Smooth muscle cell (in vitro differentiated cells): Measurements from ENCODE around the gene UCK2. TPM values are rescaled to one million over a fixed set of nuclear protein-coding genes. Genes with fewer than 3 reads are reported as not detected.

Experiments
- DNase-seq: peaks from one replicate; lab custom pipeline; 2025; ENCODE audit not compliant: unreplicated experiment; lab: John Stamatoyannopoulos, UW
- H2AFZ ChIP-seq: fragments of 200-600 bp; sonication (generic); 2 replicates; pipeline ENCODE4 v1.6.0; 2016; ENCODE audit warnings: antibody characterized with exemption, low read depth, mild to moderate bottlenecking
- H3F3A ChIP-seq: fragments of 200-600 bp; sonication (generic); 2 replicates; pipeline ENCODE4 v1.6.0; 2017; ENCODE audit warnings: antibody characterized with exemption, low read depth
- H3K27ac ChIP-seq: fragments of 200-600 bp; sonication (generic); 2 replicates; pipeline ENCODE4 v1.5.1; 2016; ENCODE audit warnings: low read depth, mild to moderate bottlenecking
- H3K27me3 ChIP-seq: fragments of 200-600 bp; sonication (generic); 2 replicates; pipeline ENCODE4 v1.6.1; 2016; ENCODE audit warnings: low read depth, mild to moderate bottlenecking
- H3K36me3 ChIP-seq: fragments of 200-600 bp; sonication (generic); 2 replicates; pipeline ENCODE4 v1.5.1; 2016; ENCODE audit warnings: low read depth
- H3K4me1 ChIP-seq: fragments of 200-600 bp; sonication (generic); 2 replicates; pipeline ENCODE4 v1.5.1; 2016; ENCODE audit warnings: low read depth
- H3K4me2 ChIP-seq: fragments of 200-600 bp; sonication (generic); 2 replicates; pipeline ENCODE4 v1.6.0; 2016; ENCODE audit warnings: mild to moderate bottlenecking
- H3K4me3 ChIP-seq: fragments of 200-600 bp; sonication (generic); 2 replicates; pipeline ENCODE4 v1.5.1; 2016; ENCODE audit warnings: mild to moderate bottlenecking
- H3K79me2 ChIP-seq: fragments of 200-600 bp; sonication (generic); 2 replicates; pipeline ENCODE4 v1.6.0; 2016; ENCODE audit warnings: low read depth, mild to moderate bottlenecking
- H3K9ac ChIP-seq: fragments of 200-600 bp; sonication (generic); 2 replicates; pipeline ENCODE4 v1.6.0; 2016; ENCODE audit warnings: low read depth
- H3K9me3 ChIP-seq: fragments of 200-600 bp; sonication (generic); replicated peaks from 2 replicates; pipeline ENCODE4 v1.5.1; 2016; ENCODE audit warnings: low read depth
- H4K20me1 ChIP-seq: fragments of 200-600 bp; sonication (generic); 2 replicates; pipeline ENCODE4 v1.6.0; 2016; ENCODE audit warnings: low read depth
- WGBS: methylation state at CpG from one replicate; pipeline ENCODE4 v1.1.7; 2016; ENCODE audit warnings: low lambda C conversion rate; 5-methylcytosine and 5-hydroxymethylcytosine counted together
- polyA plus RNA-seq: library from polyadenylated mRNA; unstranded; fragments of >200 nt; fragmentation: Nextera tagmentation; extraction: Ambion mirVana; gene quantifications from 2 replicates; pipeline ENCODE4 v1.2.1, GENCODE V29; 2016
- total RNA-seq: library from RNA; depleted of rRNA; stranded (reverse); fragments of >200 nt; gene quantifications from 2 replicates; pipeline ENCODE4 v1.2.3, GENCODE V29; 2014
- TF ChIP-seq, protein P1 (sequence below): fragments of 200-600 bp; sonication (generic); IDR thresholded peaks from 2 replicates; pipeline ENCODE4 v1.5.1; 2017; ENCODE audit warnings: borderline replicate concordance, mild to moderate bottlenecking, antibody characterized with exemption; ENCODE audit not compliant: insufficient read depth, poor library complexity, severe bottlenecking

UCK2 gene
- total and polyA plus RNA-seq, 2 experiments from 2014 or later, result 32.6 to 39.5 TPM

- Histone ChIP-seq H3K4me1 (peaks cover 22% of the 10 kb centered on the region), H3F3A (peaks cover 4% of the 10 kb centered on the region), H2AFZ (no peak overlapping the region), H3K79me2 (peaks cover 90% of the 10 kb centered on the region), H3K4me2 (no peak overlapping the region), H3K9ac (no peak overlapping the region), H3K4me3 (no peak overlapping the region), H3K27me3 (no peaks in the 10 kb centered on the region), H3K9me3 (no peaks in the 10 kb centered on the region), H4K20me1 (peaks cover 44% of the 10 kb centered on the region), H3K27ac (no peak overlapping the region), H3K36me3 (no peaks in the 10 kb centered on the region)
- TF ChIP-seq, protein P1, sequence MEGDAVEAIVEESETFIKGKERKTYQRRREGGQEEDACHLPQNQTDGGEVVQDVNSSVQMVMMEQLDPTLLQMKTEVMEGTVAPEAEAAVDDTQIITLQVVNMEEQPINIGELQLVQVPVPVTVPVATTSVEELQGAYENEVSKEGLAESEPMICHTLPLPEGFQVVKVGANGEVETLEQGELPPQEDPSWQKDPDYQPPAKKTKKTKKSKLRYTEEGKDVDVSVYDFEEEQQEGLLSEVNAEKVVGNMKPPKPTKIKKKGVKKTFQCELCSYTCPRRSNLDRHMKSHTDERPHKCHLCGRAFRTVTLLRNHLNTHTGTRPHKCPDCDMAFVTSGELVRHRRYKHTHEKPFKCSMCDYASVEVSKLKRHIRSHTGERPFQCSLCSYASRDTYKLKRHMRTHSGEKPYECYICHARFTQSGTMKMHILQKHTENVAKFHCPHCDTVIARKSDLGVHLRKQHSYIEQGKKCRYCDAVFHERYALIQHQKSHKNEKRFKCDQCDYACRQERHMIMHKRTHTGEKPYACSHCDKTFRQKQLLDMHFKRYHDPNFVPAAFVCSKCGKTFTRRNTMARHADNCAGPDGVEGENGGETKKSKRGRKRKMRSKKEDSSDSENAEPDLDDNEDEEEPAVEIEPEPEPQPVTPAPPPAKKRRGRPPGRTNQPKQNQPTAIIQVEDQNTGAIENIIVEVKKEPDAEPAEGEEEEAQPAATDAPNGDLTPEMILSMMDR, result no peak
- DNase-seq, result no peak
- WGBS, result 84% methylated on average over 9 of the region's 9 CpGs
Observed at GRCh38 chr1:165832902-165833301, 5.5 kb downstream of the UCK2 start.

DNA sequence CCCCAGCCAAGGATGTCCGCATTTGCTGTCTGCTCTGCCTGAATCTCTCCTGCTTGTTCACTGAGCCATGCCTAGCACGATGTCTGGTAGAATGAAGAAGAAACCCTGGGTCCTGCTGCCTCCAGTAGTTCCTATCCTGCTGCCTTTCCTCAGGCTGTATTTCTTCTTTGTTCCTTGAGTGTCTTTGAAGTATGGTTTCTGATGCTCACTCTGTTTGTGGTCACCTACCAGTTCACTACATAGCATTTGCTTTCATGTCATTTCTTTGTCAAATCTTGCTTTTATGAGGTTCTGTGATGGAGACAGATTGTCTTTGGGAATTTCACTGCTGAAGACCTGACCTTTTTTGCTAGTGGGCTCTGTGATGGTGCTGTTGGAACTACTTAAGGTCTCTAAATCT, 5.9 kb downstream of the UCK2 start:
- Histone ChIP-seq H3K36me3 (no peaks in the 10 kb centered on the region), H3K79me2 (peaks cover 95% of the 10 kb centered on the region), H3K27ac (no peak overlapping the region), H3K4me2 (no peak overlapping the region), H3F3A (peaks cover 4% of the 10 kb centered on the region), H3K27me3 (no peaks in the 10 kb centered on the region), H4K20me1 (peaks cover 47% of the 10 kb centered on the region), H3K4me3 (no peak overlapping the region), H3K9me3 (no peaks in the 10 kb centered on the region), H3K4me1 (peaks cover 22% of the 10 kb centered on the region), H2AFZ (no peak overlapping the region), H3K9ac (no peak overlapping the region)
- TF ChIP-seq, protein P1, result no peak
- DNase-seq, result no peak
- 68% methylated on average over 2 of the region's 2 CpGs for WGBS

DNA sequence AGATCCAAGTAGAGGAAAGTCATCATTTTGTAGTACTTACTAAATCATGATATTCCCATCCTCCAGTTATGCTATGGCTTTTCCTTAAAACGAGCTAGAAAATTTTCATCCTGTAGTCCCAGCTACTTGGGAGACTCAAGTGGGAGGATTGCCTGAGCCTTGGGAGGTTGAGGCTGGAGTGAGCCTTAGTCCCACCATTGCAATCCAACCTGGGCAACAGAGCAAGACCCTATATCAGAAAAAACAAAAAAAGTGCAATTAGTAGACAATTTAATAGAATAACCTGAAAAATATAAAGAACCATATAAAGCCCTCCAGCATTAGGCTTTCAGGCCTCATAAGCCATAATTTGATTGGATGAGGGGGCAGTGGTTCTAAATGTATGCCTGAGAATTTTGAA, 6.8 kb downstream of the UCK2 start:
- TF ChIP-seq, protein P1, result no peak
- WGBS, result 82% methylated on average over 1 of the region's 1 CpG

DNA sequence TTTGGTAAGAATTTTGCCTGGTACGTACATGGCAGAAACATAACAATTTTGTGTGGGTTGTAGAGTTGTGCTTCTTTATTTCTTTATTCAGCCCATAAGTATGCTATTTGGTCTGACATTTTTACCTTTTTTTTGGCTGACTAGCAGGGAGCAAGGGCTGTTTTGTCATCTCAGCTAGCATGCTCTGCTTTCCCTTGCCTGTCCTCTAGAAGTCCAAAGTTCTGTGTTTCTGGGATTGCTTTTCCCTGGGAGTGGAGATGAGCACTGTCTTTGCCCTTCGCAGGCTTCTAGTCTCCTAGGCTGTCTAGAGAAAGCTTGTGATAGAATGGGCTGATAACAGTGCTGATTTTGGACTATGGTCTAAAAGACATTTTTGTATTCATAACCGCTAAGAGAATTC, 7.5 kb downstream of the UCK2 start:
- Histone ChIP-seq H3K4me1 (peaks cover 13% of the 10 kb centered on the region), H3K9me3 (no peaks in the 10 kb centered on the region), H3K4me2 (no peak overlapping the region), H3K36me3 (no peaks in the 10 kb centered on the region), H2AFZ (no peak overlapping the region), H3K4me3 (no peak overlapping the region), H3K27me3 (no peaks in the 10 kb centered on the region), H4K20me1 (peaks cover 47% of the 10 kb centered on the region), H3K9ac (no peak overlapping the region), H3K27ac (no peak overlapping the region), H3K79me2 (peaks cover 100% of the 10 kb centered on the region), H3F3A (no peaks in the 10 kb centered on the region)
- DNase-seq, result no peak
- TF ChIP-seq, protein P1, result no peak
- WGBS, result 97% methylated on average over 3 of the region's 3 CpGs

More for the DNA sequence above, 6.8 kb downstream of the UCK2 start:
- Histone ChIP-seq H4K20me1 (peaks cover 47% of the 10 kb centered on the region), H3K27ac (no peak overlapping the region), H3K4me2 (no peak overlapping the region), H3K27me3 (no peaks in the 10 kb centered on the region), H3K4me1 (peaks cover 19% of the 10 kb centered on the region), H3K9ac (no peak overlapping the region), H3K4me3 (no peak overlapping the region), H3K9me3 (no peaks in the 10 kb centered on the region), H3K79me2 (peaks cover 100% of the 10 kb centered on the region), H3K36me3 (no peaks in the 10 kb centered on the region), H3F3A (peaks cover 1% of the 10 kb centered on the region), H2AFZ (no peak overlapping the region)
- DNase-seq, result no peak
